ENCODE results near the gene TUBGCP3.

The TUBGCP3 gene

GRCh38 chr13:112617754-112618375, 29.9 kb upstream of the TUBGCP3 start:
- DNase-seq (ENCODE audit: insufficient read length, low spot score) (no peak), FAIRE-seq (no peak)

GRCh38 chr13:112616586-112617362, 28.8 kb upstream of the TUBGCP3 start:
- no peak for TF ChIP-seq POU2F2 (IDR thresholded peaks at IDR 0.05; ENCODE audit: low read depth, low read length)
- peak; percentile 96 for FAIRE-seq
- DNase-seq (ENCODE audit: insufficient read length, low spot score) = peak; percentile 41

More at GRCh38 chr13:112617754-112618375, 29.9 kb upstream of the TUBGCP3 start:
- TF ChIP-seq SPI1 (IDR thresholded peaks at IDR 0.05; ENCODE audit: low read depth, low read length) (no peak), POLR2A (IDR thresholded peaks at IDR 0.05; ENCODE audit: low read depth, low read length) (no peak), POLR2AphosphoS5 (IDR thresholded peaks at IDR 0.05; ENCODE audit: low read depth, low read length) (no peak), PAX5 (IDR thresholded peaks at IDR 0.05; ENCODE audit: insufficient read depth, low read length, severe bottlenecking) (no peak), POU2F2 (IDR thresholded peaks at IDR 0.05; ENCODE audit: low read depth, low read length) (no peak), TAF1 (IDR thresholded peaks at IDR 0.05; ENCODE audit: low read depth, low read length) (no peak)

- no peak for DNase-seq (ENCODE audit: insufficient read length, low spot score)
- TF ChIP-seq POU2F2 (IDR thresholded peaks at IDR 0.05; ENCODE audit: low read depth, low read length) (no peak), PAX5 (IDR thresholded peaks at IDR 0.05; ENCODE audit: insufficient read depth, low read length, severe bottlenecking) (no peak), TAF1 (IDR thresholded peaks at IDR 0.05; ENCODE audit: low read depth, low read length) (no peak), POLR2AphosphoS5 (IDR thresholded peaks at IDR 0.05; ENCODE audit: low read depth, low read length) (no peak), POLR2A (IDR thresholded peaks at IDR 0.05; ENCODE audit: low read depth, low read length) (no peak), SPI1 (IDR thresholded peaks at IDR 0.05; ENCODE audit: low read depth, low read length) (no peak)
- no peak for FAIRE-seq
These were observed 27.4 kb upstream of the TUBGCP3 start for GRCh38 chr13:112615391-112615790.

- FAIRE-seq (no peak), DNase-seq (ENCODE audit: insufficient read length, low spot score) (no peak)
- no peak for TF ChIP-seq POLR2A (IDR thresholded peaks at IDR 0.05; ENCODE audit: low read depth, low read length)
- TF ChIP-seq PAX5 (IDR thresholded peaks at IDR 0.05; ENCODE audit: insufficient read depth, low read length, severe bottlenecking) = no peak
- no peak for TF ChIP-seq POU2F2 (IDR thresholded peaks at IDR 0.05; ENCODE audit: low read depth, low read length)
- no peak for TF ChIP-seq TAF1 (IDR thresholded peaks at IDR 0.05; ENCODE audit: low read depth, low read length)
- TF ChIP-seq SPI1 (IDR thresholded peaks at IDR 0.05; ENCODE audit: low read depth, low read length) = no peak
- TF ChIP-seq POLR2AphosphoS5 (IDR thresholded peaks at IDR 0.05; ENCODE audit: low read depth, low read length) = no peak
These were observed 26.9 kb upstream of the TUBGCP3 start for GRCh38 chr13:112614835-112615234.

GRCh38 chr13:112608212-112608611, 20.3 kb upstream of the TUBGCP3 start:
- FAIRE-seq (no peak), DNase-seq (ENCODE audit: insufficient read length, low spot score) (no peak)
- TF ChIP-seq PAX5 (IDR thresholded peaks at IDR 0.05; ENCODE audit: insufficient read depth, low read length, severe bottlenecking) = no peak
- no peak for TF ChIP-seq TAF1 (IDR thresholded peaks at IDR 0.05; ENCODE audit: low read depth, low read length)

DNA sequence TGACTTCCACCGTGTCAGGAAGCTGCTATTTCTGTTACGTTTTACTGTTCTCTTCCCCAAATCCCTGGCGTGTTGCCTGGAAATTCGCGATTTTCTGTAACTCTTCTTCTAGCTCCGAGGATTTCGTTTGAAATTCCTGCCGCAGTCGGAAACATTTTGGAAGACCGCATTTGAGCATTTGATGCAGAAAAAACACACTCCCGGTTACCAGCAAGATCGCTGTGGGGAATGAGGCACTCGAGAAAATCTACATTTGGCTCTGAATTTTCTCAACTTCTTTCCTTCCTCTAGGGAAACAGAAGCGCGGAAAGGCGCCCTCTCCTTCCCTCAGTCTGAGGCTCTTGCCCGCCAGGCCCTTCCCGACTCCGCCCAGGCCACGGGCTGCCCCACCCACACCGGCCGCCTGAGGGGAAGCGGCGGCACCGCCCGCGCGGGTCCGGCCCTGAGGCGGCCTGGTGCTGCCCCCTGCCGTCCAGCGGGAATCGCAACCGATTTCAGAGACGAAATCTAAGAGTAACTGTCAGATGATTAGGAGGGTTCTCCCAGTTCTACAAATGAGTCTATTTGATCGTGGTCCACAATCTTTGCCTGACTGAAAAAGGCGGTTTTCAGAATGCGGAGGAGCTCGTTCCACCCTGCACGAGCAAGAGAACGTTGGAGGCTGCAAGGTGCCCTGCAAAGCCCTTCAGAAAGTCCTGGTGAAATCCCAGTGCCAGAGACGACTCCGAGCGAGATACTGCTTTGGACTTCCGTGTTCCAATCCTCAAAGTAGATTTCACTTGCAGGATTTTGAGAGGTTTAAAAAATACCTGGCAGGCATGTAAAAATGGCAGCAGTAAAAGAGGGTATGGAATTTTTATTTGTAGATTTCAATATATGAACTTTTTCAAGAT, 18.4 kb upstream of the TUBGCP3 start:
- FAIRE-seq = peak; percentile 98
- peak; percentile 90 for DNase-seq (ENCODE audit: insufficient read length, low spot score)
- TF ChIP-seq POLR2A (IDR thresholded peaks at IDR 0.05; ENCODE audit: low read depth, low read length) = no peak
- TF ChIP-seq SPI1 (IDR thresholded peaks at IDR 0.05; ENCODE audit: low read depth, low read length) = peak; percentile 49

DNA sequence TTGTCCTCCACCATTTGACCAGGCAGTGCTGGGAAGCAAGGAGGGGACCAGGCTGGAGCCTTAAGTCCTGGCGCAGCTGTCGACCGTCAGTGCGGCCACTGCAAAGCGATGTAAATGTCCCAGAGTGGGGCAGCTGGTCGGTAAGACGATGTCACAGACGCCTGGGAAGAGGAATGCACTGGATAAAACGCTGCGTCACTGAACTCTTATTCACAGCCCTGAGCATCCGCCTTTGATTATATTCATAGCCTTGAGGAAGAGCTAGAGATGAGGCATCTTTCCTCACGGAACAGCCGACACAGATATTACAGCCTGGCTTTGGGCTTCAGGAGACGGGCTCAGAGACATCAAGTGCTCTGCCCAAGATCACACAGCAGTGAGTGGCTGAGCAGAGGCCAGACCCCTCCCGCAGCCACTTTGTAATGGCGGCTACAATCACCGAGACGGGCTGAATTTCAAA, 17.6 kb upstream of the TUBGCP3 start:
- FAIRE-seq (no peak), DNase-seq (ENCODE audit: insufficient read length, low spot score) (no peak)
- no peak for TF ChIP-seq SPI1 (IDR thresholded peaks at IDR 0.05; ENCODE audit: low read depth, low read length)
- no peak for TF ChIP-seq TAF1 (IDR thresholded peaks at IDR 0.05; ENCODE audit: low read depth, low read length)
- no peak for TF ChIP-seq POLR2A (IDR thresholded peaks at IDR 0.05; ENCODE audit: low read depth, low read length)
- TF ChIP-seq PAX5 (IDR thresholded peaks at IDR 0.05; ENCODE audit: insufficient read depth, low read length, severe bottlenecking) = no peak
- no peak for TF ChIP-seq POLR2AphosphoS5 (IDR thresholded peaks at IDR 0.05; ENCODE audit: low read depth, low read length)
- TF ChIP-seq POU2F2 (IDR thresholded peaks at IDR 0.05; ENCODE audit: low read depth, low read length) = no peak

- DNase-seq (ENCODE audit: insufficient read length, low spot score) (no peak), FAIRE-seq (no peak)
- TF ChIP-seq POLR2A (IDR thresholded peaks at IDR 0.05; ENCODE audit: low read depth, low read length) (no peak), SPI1 (IDR thresholded peaks at IDR 0.05; ENCODE audit: low read depth, low read length) (no peak), PAX5 (IDR thresholded peaks at IDR 0.05; ENCODE audit: insufficient read depth, low read length, severe bottlenecking) (no peak), TAF1 (IDR thresholded peaks at IDR 0.05; ENCODE audit: low read depth, low read length) (no peak), POU2F2 (IDR thresholded peaks at IDR 0.05; ENCODE audit: low read depth, low read length) (no peak), POLR2AphosphoS5 (IDR thresholded peaks at IDR 0.05; ENCODE audit: low read depth, low read length) (no peak)
These were observed 15.8 kb upstream of the TUBGCP3 start for GRCh38 chr13:112603641-112604225.

DNA sequence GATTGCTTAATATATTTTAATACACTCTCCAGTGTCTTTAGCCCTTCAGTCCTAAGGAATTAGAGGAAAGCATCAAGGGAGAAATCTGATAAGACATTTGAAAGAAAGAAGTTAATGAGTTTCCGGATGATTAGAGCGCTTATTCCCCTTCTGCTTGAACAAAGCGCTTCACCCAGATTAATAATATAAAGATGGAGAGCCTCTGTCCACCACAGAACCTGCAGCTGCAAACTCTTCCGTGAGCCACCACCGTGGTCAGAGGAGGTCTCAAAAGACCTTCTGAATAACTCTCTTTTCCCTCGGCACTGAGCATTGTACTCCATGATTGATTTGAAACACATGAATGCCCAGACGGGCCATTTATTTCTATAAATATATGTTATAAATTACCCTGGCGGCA, 14.2 kb upstream of the TUBGCP3 start:
- TF ChIP-seq SPI1 (IDR thresholded peaks at IDR 0.05; ENCODE audit: low read depth, low read length) (no peak), PAX5 (IDR thresholded peaks at IDR 0.05; ENCODE audit: insufficient read depth, low read length, severe bottlenecking) (no peak), TAF1 (IDR thresholded peaks at IDR 0.05; ENCODE audit: low read depth, low read length) (no peak), POLR2A (IDR thresholded peaks at IDR 0.05; ENCODE audit: low read depth, low read length) (no peak), POU2F2 (IDR thresholded peaks at IDR 0.05; ENCODE audit: low read depth, low read length) (no peak), POLR2AphosphoS5 (IDR thresholded peaks at IDR 0.05; ENCODE audit: low read depth, low read length) (no peak)
- no peak for FAIRE-seq

More for the DNA sequence above, 14.2 kb upstream of the TUBGCP3 start:
- DNase-seq (ENCODE audit: insufficient read length, low spot score) = no peak
